H9 (cell line): ENCODE data around the gene EMP3. TPM values are rescaled to one million over a fixed set of nuclear protein-coding genes. Genes with fewer than 3 reads are reported as not detected.

Experiments
- DNase-seq: peaks from one replicate; pipeline ENCODE4 v3.0.0-alpha.2; 2017
- H2AFZ ChIP-seq: one replicate; pipeline ENCODE4 v1.6.1; 2013; ENCODE audit warnings: mild to moderate bottlenecking, low read length, control low read depth, moderate library complexity
- H2AK5ac ChIP-seq: 2 replicates; pipeline ENCODE4 v1.6.1; 2013; ENCODE audit warnings: low read length, control low read depth, mixed read lengths; ENCODE audit not compliant: insufficient read length
- H2BK120ac ChIP-seq: one replicate; pipeline ENCODE4 v1.6.1; 2013; ENCODE audit warnings: low read depth, mild to moderate bottlenecking, low read length, control low read depth, inconsistent platforms; ENCODE audit not compliant: poor library complexity, severe bottlenecking
- H2BK12ac ChIP-seq: 2 replicates; pipeline ENCODE4 v1.6.1; 2013; ENCODE audit warnings: low read length, control low read depth, mixed read lengths, low read depth; ENCODE audit not compliant: insufficient read length
- H2BK15ac ChIP-seq: 2 replicates; pipeline ENCODE4 v1.6.1; 2013; ENCODE audit warnings: low read depth, low read length, control low read depth
- H2BK20ac ChIP-seq: one replicate; pipeline ENCODE4 v1.6.1; 2013; ENCODE audit warnings: low read depth, mild to moderate bottlenecking, low read length, control low read depth, inconsistent platforms; ENCODE audit not compliant: poor library complexity, severe bottlenecking
- H2BK5ac ChIP-seq: 2 replicates; pipeline ENCODE4 v1.6.1; 2013; ENCODE audit warnings: low read length, control low read depth, mixed read lengths; ENCODE audit not compliant: insufficient read length
- H3K14ac ChIP-seq: 2 replicates; pipeline ENCODE4 v1.6.1; 2013; ENCODE audit warnings: low read length, control low read depth; ENCODE audit not compliant: insufficient read depth
- H3K18ac ChIP-seq: 2 replicates; pipeline ENCODE4 v1.6.1; 2013; ENCODE audit warnings: low read depth, mild to moderate bottlenecking, mixed read lengths, low read length, control low read depth; ENCODE audit not compliant: insufficient read length
- H3K23ac ChIP-seq: 2 replicates; pipeline ENCODE4 v1.6.1; 2013; ENCODE audit warnings: low read length, control low read depth, mixed read lengths, low read depth; ENCODE audit not compliant: insufficient read length
- H3K23me2 ChIP-seq: 2 replicates; pipeline ENCODE4 v1.6.1; 2013; ENCODE audit warnings: low read depth, mild to moderate bottlenecking, mixed read lengths, low read length, control low read depth; ENCODE audit not compliant: insufficient read length, poor library complexity, severe bottlenecking
- H3K27ac ChIP-seq: 2 replicates; pipeline ENCODE4 v1.5.1; 2013; ENCODE audit warnings: low read length, control low read depth, mixed read lengths, low read depth; ENCODE audit not compliant: insufficient read length
- H3K27me3 ChIP-seq: 2 replicates; pipeline ENCODE4 v1.6.1; 2013; ENCODE audit warnings: low read length, control low read depth, inconsistent platforms; ENCODE audit not compliant: insufficient read depth
- H3K4ac ChIP-seq: 2 replicates; pipeline ENCODE4 v1.6.1; 2013; ENCODE audit warnings: low read depth, mild to moderate bottlenecking, control low read depth, inconsistent platforms, low read length, moderate library complexity
- H3K4me1 ChIP-seq: 2 replicates; pipeline ENCODE4 v1.6.1; 2013; ENCODE audit warnings: low read length, control low read depth, inconsistent platforms; ENCODE audit not compliant: insufficient read depth
- H3K4me2 ChIP-seq: 2 replicates; pipeline ENCODE4 v1.6.1; 2013; ENCODE audit warnings: low read length, control low read depth, mixed read lengths; ENCODE audit not compliant: insufficient read length, insufficient read depth
- H3K56ac ChIP-seq: 2 replicates; pipeline ENCODE4 v1.6.1; 2013; ENCODE audit warnings: low read depth, mild to moderate bottlenecking, mixed read lengths, low read length, control low read depth; ENCODE audit not compliant: insufficient read length
- H3K79me1 ChIP-seq: 2 replicates; pipeline ENCODE4 v1.6.1; 2013; ENCODE audit warnings: low read depth, mild to moderate bottlenecking, moderate library complexity, low read length, control low read depth, inconsistent platforms; ENCODE audit not compliant: insufficient read depth, poor library complexity, severe bottlenecking
- H3K79me2 ChIP-seq: 2 replicates; pipeline ENCODE4 v1.6.1; 2013; ENCODE audit warnings: low read length, control low read depth, inconsistent platforms; ENCODE audit not compliant: insufficient read depth
- H3K9ac ChIP-seq: 2 replicates; pipeline ENCODE4 v1.6.1; 2013; ENCODE audit warnings: low read length, control low read depth, mixed read lengths; ENCODE audit not compliant: insufficient read length; ENCODE audit errors: extremely low read depth
- H3K9me3 ChIP-seq: one replicate; pipeline ENCODE4 v1.6.1; 2013; ENCODE audit warnings: low read depth, low read length, inconsistent platforms; ENCODE audit not compliant: control insufficient read depth
- H3T11ph ChIP-seq: one replicate; pipeline ENCODE4 v1.6.1; 2013; ENCODE audit warnings: mild to moderate bottlenecking, low read length, control low read depth, inconsistent platforms
- H4K20me1 ChIP-seq: one replicate; pipeline ENCODE4 v1.6.1; 2013; ENCODE audit not compliant: control insufficient read depth, insufficient read length, insufficient read depth
- H4K5ac ChIP-seq: 2 replicates; pipeline ENCODE4 v1.6.1; 2013; ENCODE audit warnings: low read depth, mild to moderate bottlenecking, mixed read lengths, low read length, control low read depth; ENCODE audit not compliant: insufficient read length
- H4K8ac ChIP-seq: replicated peaks from 2 replicates; pipeline ENCODE4 v1.6.1; 2013; ENCODE audit warnings: low read length, control low read depth, mixed read lengths, low read depth; ENCODE audit not compliant: insufficient read length
- H4K91ac ChIP-seq: 2 replicates; pipeline ENCODE4 v1.6.1; 2013; ENCODE audit warnings: low read depth, mild to moderate bottlenecking, moderate library complexity, mixed read lengths, low read length, control low read depth; ENCODE audit not compliant: insufficient read length
- H3K27ac Mint-ChIP-seq, 3 experiments: 2 replicates in 2 of 3; 3 replicates in 1 of 3; pipeline ENCODE4 v1.8.0; 2020 to 2021; ENCODE audit warnings: mixed read lengths in 3 of 3, mild to moderate bottlenecking in 1 of 3, moderate library complexity in 1 of 3
- H3K27me3 Mint-ChIP-seq: 2 replicates; pipeline ENCODE4 v1.8.0; 2021; ENCODE audit warnings: low read depth, mild to moderate bottlenecking, moderate library complexity, mixed read lengths
- H3K36me3 Mint-ChIP-seq, 3 experiments: 2 replicates in 2 of 3; 3 replicates in 1 of 3; pipeline ENCODE4 v1.8.0; 2020 to 2021; ENCODE audit warnings: low read depth in 3 of 3, mixed read lengths in 3 of 3; ENCODE audit not compliant: insufficient read depth in 1 of 3
- H3K4me1 Mint-ChIP-seq, 2 experiments: 2 replicates each; pipeline ENCODE4 v1.8.0; 2020; ENCODE audit warnings: mixed read lengths in 2 of 2
- H3K4me3 Mint-ChIP-seq, 2 experiments: 2 replicates in 1 of 2; 3 replicates in 1 of 2; pipeline ENCODE4 v1.8.0; 2020 to 2021; ENCODE audit warnings: mild to moderate bottlenecking in 2 of 2, mixed read lengths in 2 of 2, moderate library complexity in 1 of 2
- H3K9me3 Mint-ChIP-seq, 2 experiments: 2 replicates in 1 of 2; 3 replicates in 1 of 2; pipeline ENCODE4 v1.8.0; 2020; ENCODE audit warnings: mild to moderate bottlenecking in 2 of 2, mixed read lengths in 2 of 2, moderate library complexity in 1 of 2
- CTCF ChIP-seq: fragments of 200-600 bp; sonication (generic); conservative IDR thresholded peaks from 3 replicates; pipeline ENCODE4 v1.8.0; 2021; ENCODE audit warnings: antibody characterized with exemption, mild to moderate bottlenecking
- WGBS: extraction: QIAGEN DNeasy Blood & Tissue Kit; methylation state at CpG from one replicate; pipeline ENCODE4 v1.1.7; 2013; ENCODE audit warnings: missing lambda C conversion rate, low lambda C conversion rate, mixed read lengths; ENCODE audit not compliant: insufficient read length; ENCODE audit errors: extremely low coverage; 5-methylcytosine and 5-hydroxymethylcytosine counted together
- total RNA-seq: library from RNA; stranded (reverse); gene quantifications from 2 replicates; pipeline ENCODE4 v1.2.1, GENCODE V29; 2021

EMP3 gene
- total RNA-seq, 1 experiment from 2014 or later = 9.6 TPM

GRCh38 chr19:48292798-48293197 is 32.6 kb upstream of the EMP3 start:
- Histone ChIP-seq H4K20me1 (no peaks in the 10 kb centered on the region), H3K23ac (no peak overlapping the region), H3K4me2 (no peak overlapping the region), H3K9ac (no peak overlapping the region), H3K14ac (no peak overlapping the region), H2AFZ (no peak overlapping the region), H2BK15ac (no peak overlapping the region), H2AK5ac (no peak overlapping the region), H3K27me3 (no peaks in the 10 kb centered on the region), H2BK12ac (no peak overlapping the region), H4K8ac (no peak overlapping the region), H3K9me3 (no peaks in the 10 kb centered on the region), H3K79me2 (no peaks in the 10 kb centered on the region), H3K18ac (no peak overlapping the region), H3K4ac (no peak overlapping the region), H4K5ac (no peak overlapping the region), H3K56ac (no peak overlapping the region), H2BK20ac (no peak overlapping the region), H3T11ph (no peak overlapping the region), H3K4me1 (no peaks in the 10 kb centered on the region; the same call in 1 of the 2 replicates), H2BK5ac (no peak overlapping the region), H3K79me1 (no peaks in the 10 kb centered on the region), H3K27ac (no peak overlapping the region), H3K23me2 (peaks cover 6% of the 10 kb centered on the region), H4K91ac (no peak overlapping the region), H2BK120ac (no peak overlapping the region)
- H3K9me3 Mint-ChIP-seq = no peaks in the 10 kb centered on the region
- no peak for DNase-seq
- H3K4me1 Mint-ChIP-seq = peaks cover 23 to 24% of the 10 kb centered on the region in 2 experiments
- H3K4me3 Mint-ChIP-seq = no peak overlapping the region
- no peaks in the 10 kb centered on the region for H3K27me3 Mint-ChIP-seq
- no peak for TF ChIP-seq CTCF
- WGBS = no CpG with 5 or more reads among the region's 4 CpGs
- H3K36me3 Mint-ChIP-seq = peaks cover 0 to 11% (median 9%) of the 10 kb centered on the region in 3 experiments; a peak in 6 of 7 replicates
- H3K27ac Mint-ChIP-seq = no peak overlapping the region
